SK-N-MC (cell line): Measurements from ENCODE around the gene DNAJC17.

Experiments used
- EZH2 ChIP-seq: fragments of 200-600 bp; sonication (generic); IDR thresholded peaks from one replicate; pipeline ENCODE4 v1.6.1; 2017; ENCODE audit warnings: antibody characterized with exemption
- FOXP2 ChIP-seq: optimal IDR thresholded peaks from 2 replicates; pipeline ENCODE3; 2011; ENCODE audit warnings: mild to moderate bottlenecking, moderate library complexity; ENCODE audit not compliant: insufficient read depth; ENCODE audit errors: extremely low read length, control extremely low read depth
- POLR2AphosphoS5 ChIP-seq: IDR thresholded peaks from 2 replicates; pipeline ENCODE4 v1.6.1; 2012; ENCODE audit warnings: mild to moderate bottlenecking, low read depth, low read length, borderline replicate concordance

GRCh38 chr15:40796512-40796911 is 10.8 kb downstream of the DNAJC17 start:
- TF ChIP-seq POLR2AphosphoS5 (no peak), EZH2 (no peak), FOXP2 (no peak)
